Measurements from ENCODE around the gene CEP152. TPM values are rescaled to one million over a fixed set of nuclear protein-coding genes. Genes with fewer than 3 reads are reported as not detected.
A peak's percentile ranks its signal among the peaks of the same experiment; 100 is the strongest.

The CEP152 gene
- polyA plus RNA-seq, 3 donors = 1.0 to 3.8 (median 1.4) TPM

- Histone ChIP-seq H3K9ac (ENCODE audit: insufficient read depth, low read length, poor library complexity, severe bottlenecking) (no peak overlapping the region), H3K27ac (ENCODE audit: low read depth in 1 of 2, low read length in 2 of 2) (peak overlapping the region in 1 of 2 donors; percentile 12), H3K9me3 (replicated peaks in 1 of 2; ENCODE audit: control insufficient read depth in 1 of 2, insufficient read depth in 1 of 2, low read length in 2 of 2) (no peaks in the 10 kb centered on the region), H3K4me3 (replicated peaks in 1 of 3; ENCODE audit: low read depth in 2 of 3, low read length in 3 of 3) (no peak overlapping the region), H3K27me3 (ENCODE audit: control insufficient read depth in 2 of 2, insufficient read depth in 2 of 2, low read length in 2 of 2) (no peaks in the 10 kb centered on the region), H3K4me2 (replicated peaks; ENCODE audit: extremely low read depth, low read length, poor library complexity, severe bottlenecking) (no peak overlapping the region), H2AFZ (ENCODE audit: insufficient read depth, low read depth, low read length, poor library complexity, severe bottlenecking) (no peak overlapping the region), H3K79me2 (ENCODE audit: insufficient read depth, low read length) (peaks cover 87% of the 10 kb centered on the region), H3K4me1 (ENCODE audit: control insufficient read depth in 1 of 2, insufficient read depth in 2 of 2, low read length in 2 of 2) (no peaks in the 10 kb centered on the region), H4K20me1 (ENCODE audit: insufficient read depth, low read length) (no peaks in the 10 kb centered on the region), H3K36me3 (replicated peaks in 1 of 2; ENCODE audit: control insufficient read depth in 1 of 2, insufficient read depth in 2 of 2, low read length in 2 of 2) (peaks cover 5 to 30% of the 10 kb centered on the region in 2 donors)
- H3K27me3 Mint-ChIP-seq (ENCODE audit: low read depth in 3 of 3) = no peaks in the 10 kb centered on the region
- no peaks in the 10 kb centered on the region for H3K9me3 Mint-ChIP-seq
- no peak overlapping the region for H3K4me3 Mint-ChIP-seq
- intact Hi-C loops (cut with micrococcal nuclease) = no loop called here
- peaks cover 11% of the 10 kb centered on the region for H3K4me1 Mint-ChIP-seq
- WGBS (ENCODE audit: insufficient coverage) = 80% methylated on average over 1 of the region's 2 CpGs
- TF ChIP-seq, protein P1, sequence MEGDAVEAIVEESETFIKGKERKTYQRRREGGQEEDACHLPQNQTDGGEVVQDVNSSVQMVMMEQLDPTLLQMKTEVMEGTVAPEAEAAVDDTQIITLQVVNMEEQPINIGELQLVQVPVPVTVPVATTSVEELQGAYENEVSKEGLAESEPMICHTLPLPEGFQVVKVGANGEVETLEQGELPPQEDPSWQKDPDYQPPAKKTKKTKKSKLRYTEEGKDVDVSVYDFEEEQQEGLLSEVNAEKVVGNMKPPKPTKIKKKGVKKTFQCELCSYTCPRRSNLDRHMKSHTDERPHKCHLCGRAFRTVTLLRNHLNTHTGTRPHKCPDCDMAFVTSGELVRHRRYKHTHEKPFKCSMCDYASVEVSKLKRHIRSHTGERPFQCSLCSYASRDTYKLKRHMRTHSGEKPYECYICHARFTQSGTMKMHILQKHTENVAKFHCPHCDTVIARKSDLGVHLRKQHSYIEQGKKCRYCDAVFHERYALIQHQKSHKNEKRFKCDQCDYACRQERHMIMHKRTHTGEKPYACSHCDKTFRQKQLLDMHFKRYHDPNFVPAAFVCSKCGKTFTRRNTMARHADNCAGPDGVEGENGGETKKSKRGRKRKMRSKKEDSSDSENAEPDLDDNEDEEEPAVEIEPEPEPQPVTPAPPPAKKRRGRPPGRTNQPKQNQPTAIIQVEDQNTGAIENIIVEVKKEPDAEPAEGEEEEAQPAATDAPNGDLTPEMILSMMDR (IDR thresholded peaks at IDR 0.05) = no peak
- DNase-seq = no peak
- H3K36me3 Mint-ChIP-seq = peaks cover 23 to 24% of the 10 kb centered on the region in 2 donors
- peak overlapping the region in 2 of 7 donors; percentile 8 to 11 for H3K27ac Mint-ChIP-seq
Observed at GRCh38 chr15:48803877-48804276, 7.0 kb downstream of the CEP152 start.

GRCh38 chr15:48802867-48803266 is 8.0 kb downstream of the CEP152 start:
- TF ChIP-seq, protein P1 (IDR thresholded peaks at IDR 0.05) = no peak

More at GRCh38 chr15:48802867-48803266, 8.0 kb downstream of the CEP152 start:
- Histone ChIP-seq H3K9me3 (replicated peaks in 1 of 2; ENCODE audit: control insufficient read depth in 1 of 2, insufficient read depth in 1 of 2, low read length in 2 of 2) (no peaks in the 10 kb centered on the region), H4K20me1 (ENCODE audit: insufficient read depth, low read length) (no peaks in the 10 kb centered on the region), H3K27ac (ENCODE audit: low read depth in 1 of 2, low read length in 2 of 2) (peak overlapping the region in 1 of 2 donors; percentile 25), H3K4me3 (replicated peaks in 1 of 3; ENCODE audit: low read depth in 2 of 3, low read length in 3 of 3) (no peak overlapping the region), H3K4me1 (ENCODE audit: control insufficient read depth in 1 of 2, insufficient read depth in 2 of 2, low read length in 2 of 2) (no peaks in the 10 kb centered on the region), H3K27me3 (ENCODE audit: control insufficient read depth in 2 of 2, insufficient read depth in 2 of 2, low read length in 2 of 2) (no peaks in the 10 kb centered on the region), H2AFZ (ENCODE audit: insufficient read depth, low read depth, low read length, poor library complexity, severe bottlenecking) (no peak overlapping the region), H3K4me2 (replicated peaks; ENCODE audit: extremely low read depth, low read length, poor library complexity, severe bottlenecking) (no peak overlapping the region), H3K9ac (ENCODE audit: insufficient read depth, low read length, poor library complexity, severe bottlenecking) (no peak overlapping the region), H3K79me2 (ENCODE audit: insufficient read depth, low read length) (peaks cover 78% of the 10 kb centered on the region), H3K36me3 (replicated peaks in 1 of 2; ENCODE audit: control insufficient read depth in 1 of 2, insufficient read depth in 2 of 2, low read length in 2 of 2) (peaks cover 7 to 30% of the 10 kb centered on the region in 2 donors)
- H3K9me3 Mint-ChIP-seq = no peaks in the 10 kb centered on the region
- H3K36me3 Mint-ChIP-seq = peaks cover 24 to 26% of the 10 kb centered on the region in 2 donors
- H3K27ac Mint-ChIP-seq = peak overlapping the region in 1 of 7 donors; percentile 10
- H3K4me3 Mint-ChIP-seq = no peak overlapping the region
- H3K27me3 Mint-ChIP-seq (ENCODE audit: low read depth in 3 of 3) = no peaks in the 10 kb centered on the region
- H3K4me1 Mint-ChIP-seq = peaks cover 9% of the 10 kb centered on the region
- no peak for DNase-seq
- intact Hi-C loops (cut with micrococcal nuclease) = no loop called here
